Measurements from ENCODE around the gene AIMP1. TPM values are rescaled to one million over a fixed set of nuclear protein-coding genes. Genes with fewer than 3 reads are reported as not detected.
A peak's percentile ranks its signal among the peaks of the same experiment; 100 is the strongest.

AIMP1 gene
- total RNA-seq, 3 donors from 2014 or later = 42.6 to 51.9 (median 46.9) TPM

DNA sequence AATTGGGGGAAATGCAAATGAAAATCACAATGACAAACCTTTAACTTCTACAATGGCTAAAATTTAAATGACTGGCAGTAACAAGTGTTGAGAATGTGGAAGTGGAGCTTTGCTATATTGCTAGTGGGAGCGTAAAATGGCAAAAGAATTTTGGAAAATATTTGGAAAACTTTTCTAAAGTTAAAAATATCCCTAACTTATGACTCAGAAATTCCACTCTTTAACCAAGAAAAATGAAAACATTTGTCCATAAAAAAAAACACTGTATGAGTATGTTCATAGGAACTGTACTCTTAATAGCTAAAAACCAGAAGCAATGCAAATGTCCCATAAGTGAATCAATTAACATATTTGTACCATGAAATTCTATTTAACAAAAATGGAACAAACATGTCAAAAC is 4.0 kb upstream of the AIMP1 start:
- TF ChIP-seq, protein P1, sequence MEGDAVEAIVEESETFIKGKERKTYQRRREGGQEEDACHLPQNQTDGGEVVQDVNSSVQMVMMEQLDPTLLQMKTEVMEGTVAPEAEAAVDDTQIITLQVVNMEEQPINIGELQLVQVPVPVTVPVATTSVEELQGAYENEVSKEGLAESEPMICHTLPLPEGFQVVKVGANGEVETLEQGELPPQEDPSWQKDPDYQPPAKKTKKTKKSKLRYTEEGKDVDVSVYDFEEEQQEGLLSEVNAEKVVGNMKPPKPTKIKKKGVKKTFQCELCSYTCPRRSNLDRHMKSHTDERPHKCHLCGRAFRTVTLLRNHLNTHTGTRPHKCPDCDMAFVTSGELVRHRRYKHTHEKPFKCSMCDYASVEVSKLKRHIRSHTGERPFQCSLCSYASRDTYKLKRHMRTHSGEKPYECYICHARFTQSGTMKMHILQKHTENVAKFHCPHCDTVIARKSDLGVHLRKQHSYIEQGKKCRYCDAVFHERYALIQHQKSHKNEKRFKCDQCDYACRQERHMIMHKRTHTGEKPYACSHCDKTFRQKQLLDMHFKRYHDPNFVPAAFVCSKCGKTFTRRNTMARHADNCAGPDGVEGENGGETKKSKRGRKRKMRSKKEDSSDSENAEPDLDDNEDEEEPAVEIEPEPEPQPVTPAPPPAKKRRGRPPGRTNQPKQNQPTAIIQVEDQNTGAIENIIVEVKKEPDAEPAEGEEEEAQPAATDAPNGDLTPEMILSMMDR (IDR thresholded peaks at IDR 0.05) = no peak
- Histone ChIP-seq H3K4me3 (no peak overlapping the region), H3K9me3 (no peaks in the 10 kb centered on the region), H3K36me3 (ENCODE audit: low read depth) (no peaks in the 10 kb centered on the region), H3K4me1 (ENCODE audit: low read depth) (peaks cover 3% of the 10 kb centered on the region)
- no peak for ATAC-seq
- intact Hi-C loops (cut with DNase I, micrococcal nuclease) = no loop called here
- DNase-seq = no peak

DNA sequence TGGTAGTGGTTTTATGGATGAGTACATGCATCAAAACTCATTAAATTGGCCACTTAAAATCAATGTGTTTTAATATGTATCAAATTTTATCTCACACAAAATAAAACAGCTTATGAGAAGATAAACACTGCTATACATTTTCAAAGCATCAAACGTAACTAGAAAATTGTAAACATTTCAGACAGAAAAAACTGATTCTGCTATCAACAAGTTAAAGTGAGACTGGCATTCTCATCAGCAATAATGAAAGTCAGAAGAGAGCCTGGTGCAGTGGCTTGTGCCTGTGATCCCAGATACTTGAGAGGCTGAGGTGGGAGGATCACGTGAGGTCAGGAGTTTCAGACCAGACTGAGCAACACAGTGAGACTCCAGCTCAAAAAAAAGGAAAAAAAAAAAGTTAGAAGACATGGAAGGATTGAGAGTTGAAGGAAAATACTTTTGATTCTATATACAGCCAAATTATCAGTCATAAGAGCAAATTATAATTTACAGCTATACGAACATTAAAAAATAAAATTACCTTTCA is 3.3 kb upstream of the AIMP1 start:
- Histone ChIP-seq H3K36me3 (ENCODE audit: low read depth) (no peaks in the 10 kb centered on the region), H3K4me1 (ENCODE audit: low read depth) (peaks cover 8% of the 10 kb centered on the region), H3K9me3 (no peaks in the 10 kb centered on the region), H3K4me3 (no peak overlapping the region)
- intact Hi-C loops (cut with DNase I, micrococcal nuclease) = no loop called here
- ATAC-seq (no peak), DNase-seq (no peak)
- TF ChIP-seq, protein P1 (IDR thresholded peaks at IDR 0.05) = no peak

DNA sequence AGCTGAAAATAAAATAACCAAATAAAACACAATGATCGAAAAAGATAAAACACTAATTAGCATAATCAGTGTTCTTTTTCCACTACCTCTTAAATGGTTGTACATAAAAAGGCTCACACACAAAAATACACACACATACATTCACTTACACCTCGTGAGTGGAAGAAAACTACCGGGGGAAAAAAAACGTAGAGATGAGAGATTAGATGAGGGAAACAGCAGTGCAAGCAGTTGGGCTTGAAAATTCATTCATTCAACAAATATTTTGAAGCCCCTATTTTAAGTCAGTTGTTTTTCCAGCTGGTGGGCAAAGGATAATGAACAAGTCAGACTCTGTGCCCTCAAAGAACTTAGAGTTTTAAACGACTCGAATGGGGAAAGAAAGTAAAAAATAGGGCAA is 1.4 kb upstream of the AIMP1 start:
- DNase-seq (no peak), ATAC-seq (no peak)
- intact Hi-C loops (cut with DNase I, micrococcal nuclease) = no loop called here
- Histone ChIP-seq H3K9me3 (no peaks in the 10 kb centered on the region), H3K4me1 (ENCODE audit: low read depth) (peaks cover 8% of the 10 kb centered on the region), H3K4me3 (no peak overlapping the region), H3K36me3 (ENCODE audit: low read depth) (no peaks in the 10 kb centered on the region)
- TF ChIP-seq, protein P1 (IDR thresholded peaks at IDR 0.05) = no peak

DNA sequence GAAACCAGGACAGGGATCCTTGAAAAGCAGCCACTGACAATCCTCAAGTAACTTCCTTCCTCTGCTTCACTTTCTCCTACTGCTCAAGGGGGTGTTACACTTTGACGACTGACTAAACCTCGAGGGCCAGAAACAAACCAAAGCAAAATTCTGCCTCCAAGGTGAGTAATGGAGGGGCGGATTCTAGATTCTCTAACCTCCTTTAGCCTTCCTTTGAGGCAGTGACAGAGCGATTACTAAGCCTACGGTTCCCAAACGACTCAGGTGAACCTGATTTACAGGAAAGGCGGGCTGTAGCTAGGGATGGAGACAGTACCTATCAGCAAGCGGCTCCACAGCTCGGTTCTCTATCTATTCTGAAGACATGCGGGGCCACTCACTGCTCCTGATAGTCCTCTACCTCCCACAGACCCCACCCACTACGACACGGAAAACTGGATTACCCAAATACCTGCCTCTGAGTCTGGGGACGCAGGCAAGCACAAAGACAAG is 828 bp upstream of the AIMP1 start:
- H3K36me3 ChIP-seq (ENCODE audit: low read depth) = no peaks in the 10 kb centered on the region
- peak; percentile 54 for ATAC-seq
- DNase-seq = peak in 1 of 3 donors; percentile 51
- TF ChIP-seq, protein P1 (IDR thresholded peaks at IDR 0.05) = no peak
- H3K4me1 ChIP-seq (ENCODE audit: low read depth) = peaks cover 8% of the 10 kb centered on the region
- H3K9me3 ChIP-seq = no peaks in the 10 kb centered on the region
- H3K4me3 ChIP-seq = peak overlapping the region; percentile 67
- intact Hi-C loops (cut with DNase I, micrococcal nuclease) = no loop called here

DNA sequence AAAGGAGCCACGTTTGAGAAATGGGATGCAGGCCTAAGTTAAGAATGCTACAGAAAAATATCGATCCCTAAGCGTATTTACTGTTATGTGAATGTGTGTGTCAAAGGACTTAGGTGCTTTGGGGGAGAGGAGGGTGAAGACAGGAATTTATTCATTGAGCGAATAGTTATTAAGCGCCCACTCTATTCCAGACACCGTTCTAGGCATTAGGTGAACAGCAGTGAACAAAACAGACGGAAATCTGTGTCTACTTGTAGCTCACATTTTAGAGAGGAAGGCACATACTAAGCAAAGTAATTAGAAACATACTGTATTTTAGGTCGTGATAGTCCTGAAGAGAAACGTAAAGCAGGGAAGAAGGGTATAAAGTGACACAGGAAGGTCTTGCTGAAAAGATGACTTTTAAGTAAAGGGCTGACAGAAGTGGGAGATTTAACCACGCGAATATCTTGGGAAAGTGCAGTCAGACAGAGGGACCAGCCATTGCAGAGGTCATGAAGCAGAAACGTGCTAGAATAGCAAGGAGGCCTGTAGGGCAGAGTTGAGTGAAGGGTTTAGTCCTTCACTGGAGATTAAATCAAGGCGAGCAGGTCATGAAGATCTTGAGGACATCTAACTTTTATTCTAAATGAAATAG is 541 bp downstream of the AIMP1 start:
- H3K9me3 ChIP-seq = no peaks in the 10 kb centered on the region
- no peak for DNase-seq
- no peak for ATAC-seq
- intact Hi-C loops (cut with DNase I, micrococcal nuclease) = no loop called here
- H3K36me3 ChIP-seq (ENCODE audit: low read depth) = no peaks in the 10 kb centered on the region
- TF ChIP-seq, protein P1 (IDR thresholded peaks at IDR 0.05) = no peak
- H3K4me3 ChIP-seq = peak overlapping the region; percentile 67
- H3K4me1 ChIP-seq (ENCODE audit: low read depth) = peaks cover 8% of the 10 kb centered on the region

Measured in mucosa of descending colon (tissue), 3 donors.